Measurements from ENCODE around the gene TVP23B. TPM values are rescaled to one million over a fixed set of nuclear protein-coding genes. Genes with fewer than 3 reads are reported as not detected.
"Not testable (repeated sequence)": the region's sequence is repeated elsewhere in the genome, so short reads cannot be mapped to it uniquely, and the experiment has no call there.

TVP23B gene
- total RNA-seq, 1 experiment from 2014 or later, result 69.6 TPM

- DNase-seq (ENCODE audit: low read depth); in situ Hi-C loops (cut with HindIII; ENCODE audit: low pct_unique_long_range_greater_than_20kb, low sequenced_read_pairs): not testable (repeated sequence)
Measured at GRCh38 chr17:18781805-18782204, 822 bp downstream of the TVP23B start.

GRCh38 chr17:18785933-18786332, 5.0 kb downstream of the TVP23B start:
- in situ Hi-C loops (cut with HindIII; ENCODE audit: low pct_unique_long_range_greater_than_20kb, low sequenced_read_pairs); DNase-seq (ENCODE audit: low read depth): not testable (repeated sequence)

GRCh38 chr17:18786890-18787289, 5.9 kb downstream of the TVP23B start:
- in situ Hi-C loops (cut with HindIII; ENCODE audit: low pct_unique_long_range_greater_than_20kb, low sequenced_read_pairs); DNase-seq (ENCODE audit: low read depth): not testable (repeated sequence)

GRCh38 chr17:18791402-18791801, 10.4 kb downstream of the TVP23B start:
- in situ Hi-C loops (cut with HindIII; ENCODE audit: low pct_unique_long_range_greater_than_20kb, low sequenced_read_pairs); DNase-seq (ENCODE audit: low read depth): not testable (repeated sequence)

GRCh38 chr17:18794841-18795240, 13.9 kb downstream of the TVP23B start:
- in situ Hi-C loops (cut with HindIII; ENCODE audit: low pct_unique_long_range_greater_than_20kb, low sequenced_read_pairs), result not testable (repeated sequence)
- peak; percentile 2 for DNase-seq (ENCODE audit: low read depth)

DNA sequence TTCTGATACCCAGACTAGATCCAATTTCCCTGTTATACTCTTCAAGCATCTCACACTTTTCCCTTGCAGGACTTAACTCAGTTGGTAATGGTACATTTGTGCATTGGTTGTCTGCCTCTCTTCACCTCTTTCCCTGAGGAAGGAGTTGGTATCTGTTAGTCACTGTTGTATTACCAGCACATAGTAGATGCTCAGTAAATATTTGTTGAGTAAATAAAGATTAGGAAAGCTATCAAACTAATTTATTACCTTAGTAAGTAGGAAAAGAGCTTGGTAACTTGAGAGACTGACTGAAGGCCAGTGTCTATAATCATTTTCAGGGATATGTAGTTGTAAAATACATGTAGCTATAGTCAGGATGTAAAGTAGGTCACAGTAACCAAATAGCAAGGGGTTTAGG, 15.9 kb downstream of the TVP23B start:
- in situ Hi-C loops (cut with HindIII; ENCODE audit: low pct_unique_long_range_greater_than_20kb, low sequenced_read_pairs); DNase-seq (ENCODE audit: low read depth): not testable (repeated sequence)

DNA sequence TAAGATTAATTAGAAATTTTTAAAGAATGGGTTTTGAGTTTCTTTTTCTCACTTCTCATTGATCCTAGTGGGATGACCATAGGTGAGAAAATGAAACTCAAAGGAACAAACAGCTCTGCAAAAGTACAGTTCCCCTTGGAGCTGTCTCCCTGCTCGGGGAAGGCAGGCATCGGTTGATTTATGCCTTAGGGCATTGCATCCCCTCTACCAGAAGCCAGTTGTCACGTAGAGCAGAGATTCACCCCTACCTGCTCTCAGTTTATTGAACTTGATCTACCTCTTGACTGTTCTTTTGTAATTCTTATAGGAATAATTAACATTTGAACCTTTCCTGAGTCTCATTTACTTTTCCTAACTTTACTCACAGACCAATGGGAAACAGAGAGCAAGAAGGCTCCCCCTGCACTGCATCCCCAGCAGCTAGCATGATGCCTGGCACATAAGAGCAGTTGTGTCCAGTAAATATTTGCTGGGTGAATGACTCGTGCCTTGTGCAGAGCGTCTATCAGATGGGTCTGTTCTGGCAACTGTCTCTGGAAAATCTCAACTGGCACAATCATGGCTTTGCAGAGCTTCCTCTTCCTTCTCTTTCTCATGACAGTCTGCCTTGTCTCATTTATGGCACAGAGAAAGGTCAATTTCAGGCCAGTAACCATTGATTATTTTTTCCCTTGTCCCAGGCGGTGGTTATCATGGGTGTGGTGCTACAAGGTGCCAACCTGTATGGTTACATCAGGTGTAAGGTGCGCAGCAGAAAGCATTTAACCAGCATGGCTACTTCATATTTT, 22.7 kb downstream of the TVP23B start:
- DNase-seq (ENCODE audit: low read depth); in situ Hi-C loops (cut with HindIII; ENCODE audit: low pct_unique_long_range_greater_than_20kb, low sequenced_read_pairs): not testable (repeated sequence)

DNA sequence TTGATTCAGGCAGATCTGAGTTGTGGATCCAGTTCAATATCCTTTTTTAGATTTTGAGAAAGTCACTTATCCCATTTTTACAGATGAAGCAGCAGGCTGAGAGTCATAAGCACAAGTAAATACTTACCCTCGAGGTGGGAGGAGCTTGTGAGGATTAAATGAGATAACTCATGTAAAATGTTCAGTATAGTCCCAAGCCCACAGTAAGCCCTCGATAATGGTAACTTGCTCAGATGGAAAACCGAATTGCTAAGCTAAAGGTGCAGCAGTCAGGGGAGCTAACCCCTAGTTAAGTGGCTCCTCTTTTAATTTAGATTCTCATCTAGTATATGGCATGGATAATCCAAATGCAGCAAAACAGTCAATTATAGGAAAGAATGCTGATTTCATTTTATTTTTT, 34.9 kb downstream of the TVP23B start:
- in situ Hi-C loops (cut with HindIII; ENCODE audit: low pct_unique_long_range_greater_than_20kb, low sequenced_read_pairs), result not testable (repeated sequence)

DNA sequence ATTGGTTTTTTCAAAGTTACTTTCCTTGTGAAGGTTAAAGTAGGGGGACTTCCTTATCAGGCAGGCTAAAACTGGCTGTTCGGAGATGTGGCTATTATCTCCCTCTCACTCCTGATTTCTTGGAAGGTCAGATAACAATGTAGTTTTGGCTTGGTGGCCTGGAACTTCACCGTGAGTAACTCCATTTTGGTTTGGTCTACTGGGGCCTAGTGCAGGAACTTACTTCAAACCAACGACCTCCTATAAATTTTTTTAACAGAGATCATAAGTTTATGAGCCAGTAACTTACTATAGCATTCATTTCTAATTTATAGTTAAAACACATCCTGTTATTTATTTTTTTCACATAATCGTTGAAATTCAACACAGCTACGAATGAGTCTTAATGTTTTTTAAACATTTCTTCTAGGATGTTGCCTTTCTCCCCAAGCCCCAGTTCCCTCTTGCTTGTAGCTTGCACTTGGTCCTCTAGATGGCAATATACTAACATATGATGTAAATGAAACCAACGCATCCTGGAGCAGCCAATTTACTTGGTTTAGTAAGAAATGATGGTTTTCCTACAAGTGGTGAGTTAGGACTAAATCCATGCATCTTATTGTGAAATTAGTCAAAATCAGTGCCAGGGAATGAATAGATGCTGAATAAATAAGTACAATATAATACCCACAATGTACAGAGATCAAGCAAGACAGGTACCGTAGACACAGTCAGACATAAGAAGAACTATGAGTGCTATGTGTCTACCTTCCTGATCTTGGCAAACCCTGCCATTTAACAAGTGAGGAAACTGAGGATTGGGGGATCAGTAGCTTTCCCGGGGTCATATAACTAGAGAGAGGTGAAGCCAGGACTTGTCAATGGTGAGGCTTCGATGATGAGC, 35.7 kb downstream of the TVP23B start:
- peak; percentile 45 for DNase-seq (ENCODE audit: low read depth)
- in situ Hi-C loops (cut with HindIII; ENCODE audit: low pct_unique_long_range_greater_than_20kb, low sequenced_read_pairs), result not testable (repeated sequence)

More for the DNA sequence above, 34.9 kb downstream of the TVP23B start:
- not testable (repeated sequence) for DNase-seq (ENCODE audit: low read depth)

- in situ Hi-C loops (cut with HindIII; ENCODE audit: low pct_unique_long_range_greater_than_20kb, low sequenced_read_pairs); DNase-seq (ENCODE audit: low read depth): not testable (repeated sequence)
Measured at GRCh38 chr17:18821430-18821829, 40.4 kb downstream of the TVP23B start.

DNA sequence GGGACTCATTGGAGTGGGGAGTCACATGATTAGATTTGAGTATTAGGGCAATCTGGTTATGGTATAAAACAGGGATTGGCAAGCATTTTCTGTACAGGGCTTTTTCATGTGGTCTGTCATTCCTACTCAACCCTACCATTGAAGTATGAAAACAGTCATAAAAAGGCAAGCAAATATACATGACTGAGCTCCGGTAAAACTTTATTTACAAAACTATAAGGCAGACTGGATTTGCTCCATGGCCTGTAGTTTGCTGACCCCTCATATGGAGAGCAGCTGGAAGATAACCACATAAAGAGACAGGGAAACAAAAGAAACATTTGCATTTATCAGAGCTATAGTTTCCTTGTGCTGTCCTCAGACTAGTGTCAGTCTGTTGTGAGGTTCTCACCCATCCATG, 46.6 kb downstream of the TVP23B start:
- DNase-seq (ENCODE audit: low read depth); in situ Hi-C loops (cut with HindIII; ENCODE audit: low pct_unique_long_range_greater_than_20kb, low sequenced_read_pairs): not testable (repeated sequence)

DNA sequence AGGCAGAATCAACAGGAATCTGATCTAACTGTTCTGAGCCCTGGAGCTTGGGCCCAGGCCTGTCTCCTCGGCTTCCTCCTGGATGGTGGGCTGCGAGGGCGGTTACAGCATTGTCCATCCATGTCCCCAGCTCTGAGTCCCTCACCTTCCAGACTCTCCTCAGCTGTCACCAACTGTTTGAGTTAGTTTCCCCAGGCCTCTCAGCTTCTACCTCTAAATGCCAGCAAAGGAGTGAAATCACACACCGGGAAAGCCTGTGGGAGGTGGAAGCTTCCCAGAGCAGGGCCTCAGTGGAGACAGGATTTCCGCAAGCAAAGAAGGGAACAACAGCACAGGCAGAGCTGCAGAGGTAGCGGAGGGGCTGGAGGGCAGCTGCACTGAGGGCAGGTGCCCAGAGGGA, 67.5 kb downstream of the TVP23B start:
- in situ Hi-C loops (cut with HindIII; ENCODE audit: low pct_unique_long_range_greater_than_20kb, low sequenced_read_pairs), result no loop called here
- no peak for DNase-seq (ENCODE audit: low read depth)

DNA sequence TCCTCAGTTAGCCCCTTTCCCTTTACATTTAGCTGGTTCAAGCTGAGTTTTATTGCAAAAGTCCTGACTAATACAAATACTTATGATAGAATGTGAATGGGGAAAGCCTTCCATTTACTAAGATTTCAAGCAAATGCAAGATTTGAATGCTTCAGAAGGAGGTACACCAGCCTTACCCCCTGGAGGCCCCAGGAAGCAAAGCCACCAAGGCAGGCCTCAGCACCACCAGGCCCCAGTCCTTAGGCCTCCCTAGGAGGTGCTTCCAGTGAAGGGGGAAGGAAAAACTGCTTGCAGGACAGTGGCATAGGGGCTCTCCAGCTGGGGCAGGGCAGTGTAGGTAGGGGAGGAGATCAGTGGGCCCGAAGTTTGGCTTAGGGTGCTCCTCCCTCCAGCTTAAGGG, 69.7 kb downstream of the TVP23B start:
- DNase-seq (ENCODE audit: low read depth), result no peak
- in situ Hi-C loops (cut with HindIII; ENCODE audit: low pct_unique_long_range_greater_than_20kb, low sequenced_read_pairs), result no loop called here

DNA sequence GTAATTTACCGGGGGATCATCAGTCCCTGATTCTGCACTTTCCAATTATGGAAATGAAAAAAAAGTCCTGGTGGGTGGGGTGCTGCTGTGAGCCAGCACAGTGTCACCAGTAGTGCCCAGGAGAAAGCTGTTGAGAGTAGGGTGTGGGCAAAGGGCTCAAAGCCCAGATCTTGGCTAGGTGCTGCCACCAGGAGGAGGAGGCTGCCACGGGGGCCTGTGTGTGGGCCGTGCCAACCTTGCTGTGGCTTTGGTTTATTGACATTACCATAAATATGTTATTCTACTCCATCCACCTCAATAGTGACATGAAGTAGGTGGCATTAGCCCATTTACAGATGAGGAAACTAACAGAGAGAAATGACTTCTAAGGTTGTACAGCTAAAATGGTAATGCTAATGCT, 70.2 kb downstream of the TVP23B start:
- in situ Hi-C loops (cut with HindIII; ENCODE audit: low pct_unique_long_range_greater_than_20kb, low sequenced_read_pairs), result no loop called here
- DNase-seq (ENCODE audit: low read depth), result no peak

- in situ Hi-C loops (cut with HindIII; ENCODE audit: low pct_unique_long_range_greater_than_20kb, low sequenced_read_pairs), result no loop called here
- no peak for DNase-seq (ENCODE audit: low read depth)
Measured at GRCh38 chr17:18854956-18855355, 74.0 kb downstream of the TVP23B start.

- DNase-seq (ENCODE audit: low read depth), result peak; percentile 90
- in situ Hi-C loops (cut with HindIII; ENCODE audit: low pct_unique_long_range_greater_than_20kb, low sequenced_read_pairs), result no loop called here
Measured at GRCh38 chr17:18855831-18856569, 75.0 kb downstream of the TVP23B start.
